Left hindlimb (tissue), 1 donor: Measurements from ENCODE around the gene KCNS1.
A peak's percentile ranks its signal among the peaks of the same experiment; 100 is the strongest.
"Not testable (repeated sequence)": the region's sequence is repeated elsewhere in the genome, so short reads cannot be mapped to it uniquely, and the experiment has no call there.

Experiments
- DNase-seq: peaks from one replicate; pipeline ENCODE4 v3.0.0-alpha.2; 2018

The KCNS1 gene

DNA sequence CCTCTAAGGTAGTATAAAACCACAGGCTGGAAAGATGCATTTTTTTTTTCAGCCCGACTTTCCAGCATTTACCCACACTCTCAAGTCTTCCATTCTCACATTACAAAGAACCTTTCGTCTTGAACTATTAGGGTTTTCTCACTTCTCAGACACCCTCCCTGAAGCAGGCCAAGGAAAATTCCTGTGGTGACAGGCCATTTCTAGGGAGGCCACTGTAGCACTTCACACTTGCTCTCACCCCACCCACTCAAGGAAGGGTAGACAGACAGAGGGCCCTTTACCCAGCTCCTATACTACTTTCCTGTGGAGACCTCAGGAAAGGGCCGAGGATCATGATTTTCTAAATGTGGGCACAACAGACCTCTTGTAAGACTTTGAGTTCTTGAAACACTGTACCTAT is 27.7 kb downstream of the KCNS1 start:
- DNase-seq, result peak; percentile 63

DNA sequence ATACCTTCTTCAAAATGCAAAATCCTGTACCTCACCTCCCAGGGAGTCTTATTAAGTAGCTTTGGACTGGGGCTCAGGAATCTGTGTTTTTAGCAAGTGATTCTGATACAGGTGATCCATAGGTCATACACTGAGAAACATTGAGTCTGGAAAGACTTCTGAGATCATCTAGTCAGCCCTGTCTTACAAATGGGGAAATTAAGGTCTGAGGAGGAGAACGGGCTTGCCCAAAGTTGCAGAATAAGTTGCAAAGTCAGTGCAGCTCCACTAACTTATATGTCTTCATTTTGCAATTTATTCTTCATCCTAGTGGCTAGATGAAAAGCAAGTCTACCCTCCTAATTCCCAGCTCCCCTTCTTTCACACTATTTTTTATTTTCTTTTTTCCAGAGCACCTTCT is 28.9 kb downstream of the KCNS1 start:
- no peak for DNase-seq

DNA sequence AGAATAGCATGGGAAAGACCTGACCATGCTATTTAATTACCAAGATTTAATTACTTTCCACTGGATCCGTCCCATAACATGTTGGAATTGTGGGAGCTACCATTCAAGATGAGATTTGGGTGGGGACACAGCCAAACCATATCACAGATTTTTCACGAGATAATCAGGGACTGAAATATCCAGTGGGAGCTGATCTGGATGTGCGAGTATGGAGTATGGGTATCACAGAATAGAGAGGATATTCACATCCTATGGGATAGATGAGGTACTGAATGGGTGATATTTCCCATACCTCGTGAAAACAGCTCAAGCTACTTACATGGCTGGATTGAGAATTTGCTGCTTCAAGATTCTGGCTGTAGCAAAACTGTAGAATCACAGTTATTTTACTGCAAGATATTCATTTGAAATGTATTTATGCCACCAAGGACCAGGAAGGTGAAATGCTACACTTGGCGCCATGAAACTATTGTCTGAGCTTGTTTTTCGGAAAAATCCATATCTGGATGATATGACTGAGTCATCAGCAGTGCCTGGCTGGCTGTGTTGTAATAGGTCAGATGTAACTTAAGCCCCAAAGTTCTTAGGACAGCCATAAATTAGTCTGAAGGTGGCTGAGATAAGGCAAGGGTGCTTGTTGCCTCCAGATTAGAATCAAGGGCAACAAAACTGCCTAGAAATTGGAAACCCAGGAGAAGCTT is 29.8 kb downstream of the KCNS1 start:
- no peak for DNase-seq

DNA sequence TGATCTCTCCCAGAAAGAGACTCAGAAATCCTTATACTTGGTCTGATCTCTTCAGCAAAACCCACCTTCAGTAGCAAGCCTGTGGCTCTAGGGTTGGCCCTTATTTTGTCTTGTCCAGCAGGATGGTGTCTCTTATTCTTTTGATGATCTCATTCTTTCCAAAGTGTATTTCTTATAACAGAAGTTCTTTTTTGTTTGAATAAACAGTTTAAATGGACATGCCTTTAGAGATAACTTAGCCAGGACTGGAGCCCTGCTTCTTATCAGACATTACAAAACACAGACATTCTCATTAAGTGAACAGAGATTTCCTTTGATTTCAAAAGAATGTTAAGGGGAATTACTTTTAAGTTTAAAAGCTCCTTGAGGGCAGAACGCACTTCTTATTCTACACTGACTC is 31.7 kb downstream of the KCNS1 start:
- no peak for DNase-seq

DNA sequence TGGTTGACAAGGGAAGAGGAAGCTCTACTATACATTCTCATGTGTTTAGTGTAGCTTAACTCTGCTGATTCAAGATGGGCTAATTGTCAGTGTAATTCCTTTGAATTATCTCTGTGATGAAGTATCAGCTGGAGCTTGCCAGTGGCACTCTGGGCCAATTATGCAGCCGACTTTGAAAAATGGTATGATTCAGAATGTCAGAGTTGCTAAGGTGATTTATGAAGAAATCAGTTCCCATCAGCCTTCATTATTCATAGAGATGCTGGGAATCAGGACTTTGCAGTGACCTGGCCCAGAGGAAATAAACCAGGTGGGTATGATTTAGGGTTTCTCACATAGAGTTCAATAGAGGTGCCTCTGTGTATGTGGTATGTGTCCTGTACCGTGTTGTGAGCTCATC is 33.4 kb downstream of the KCNS1 start:
- DNase-seq, result no peak

DNA sequence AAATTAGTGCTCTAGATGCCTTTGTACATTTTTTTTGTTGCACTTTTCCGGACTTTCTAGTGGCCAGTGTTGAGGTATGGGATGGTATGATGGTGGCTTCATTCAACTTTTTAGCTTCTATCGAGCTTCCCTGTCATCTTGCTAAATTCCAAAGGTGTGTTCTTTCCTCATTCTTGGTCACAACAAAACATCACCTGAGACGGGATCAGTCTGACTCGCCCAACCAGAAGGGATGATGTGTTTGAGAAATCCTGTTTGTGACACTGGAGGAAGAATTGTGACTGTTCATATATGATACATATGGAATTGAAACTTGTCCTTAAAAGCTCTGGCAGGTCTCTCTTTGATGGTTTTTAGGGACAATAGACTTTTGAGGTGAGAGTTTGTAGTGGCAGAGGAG is 33.8 kb downstream of the KCNS1 start:
- no peak for DNase-seq

DNA sequence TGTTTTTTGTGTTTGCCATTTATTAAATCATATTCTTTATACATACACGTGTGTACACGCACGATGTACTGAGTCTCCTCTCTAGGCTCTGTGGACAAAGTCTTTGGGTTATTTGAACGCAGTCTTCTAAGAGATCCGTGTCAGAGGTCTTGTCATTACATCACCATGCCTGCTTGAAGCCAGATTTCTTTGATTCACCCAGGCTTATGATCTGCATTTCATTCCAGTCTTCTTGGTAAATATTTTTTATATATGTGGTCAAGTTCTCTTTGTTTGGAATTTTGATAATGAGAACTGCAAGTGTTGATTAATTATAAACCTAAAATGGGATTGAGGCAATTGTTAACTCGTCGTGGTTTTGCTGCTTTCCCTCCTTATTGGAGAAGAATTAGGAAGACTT is 34.6 kb downstream of the KCNS1 start:
- DNase-seq, result no peak

DNA sequence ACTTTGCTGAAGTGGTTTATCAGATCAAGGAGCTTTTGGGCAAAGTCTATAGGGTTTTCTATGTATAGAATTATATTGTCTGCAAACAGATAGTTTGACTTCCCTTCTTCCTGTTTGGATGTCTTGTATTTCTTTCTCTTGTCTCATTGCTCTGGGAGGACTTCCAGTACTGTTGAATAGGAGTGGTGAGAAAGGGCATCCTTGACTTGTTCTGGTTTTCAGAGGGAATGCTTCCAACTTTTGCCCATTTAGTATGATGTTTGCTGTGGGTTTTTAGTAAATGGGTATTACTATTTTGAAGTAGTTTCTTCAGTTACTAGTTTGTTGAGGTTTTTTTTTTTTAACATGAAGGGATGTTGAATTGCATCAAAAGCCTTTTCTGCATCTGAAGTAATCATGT is 36.1 kb downstream of the KCNS1 start:
- no peak for DNase-seq

DNA sequence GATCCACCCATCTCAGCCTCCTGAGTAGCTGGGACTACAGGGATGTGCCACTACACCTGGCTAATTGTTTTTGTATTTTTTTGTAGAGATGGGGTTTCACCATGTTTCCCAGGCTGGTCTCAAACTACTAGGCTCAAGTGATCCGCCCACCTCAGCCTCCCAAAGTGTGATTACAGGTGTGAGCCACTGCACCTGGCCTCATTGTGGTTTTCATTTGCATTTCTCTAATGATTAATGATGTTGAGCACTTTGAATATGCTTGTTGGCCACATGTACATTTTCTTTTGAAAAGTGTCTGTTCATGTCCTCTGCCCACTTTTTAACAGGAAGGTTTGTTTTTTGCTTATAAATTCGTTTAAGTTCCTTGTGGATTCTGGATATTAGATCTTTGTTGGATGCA is 37.8 kb downstream of the KCNS1 start:
- not testable (repeated sequence) for DNase-seq

DNA sequence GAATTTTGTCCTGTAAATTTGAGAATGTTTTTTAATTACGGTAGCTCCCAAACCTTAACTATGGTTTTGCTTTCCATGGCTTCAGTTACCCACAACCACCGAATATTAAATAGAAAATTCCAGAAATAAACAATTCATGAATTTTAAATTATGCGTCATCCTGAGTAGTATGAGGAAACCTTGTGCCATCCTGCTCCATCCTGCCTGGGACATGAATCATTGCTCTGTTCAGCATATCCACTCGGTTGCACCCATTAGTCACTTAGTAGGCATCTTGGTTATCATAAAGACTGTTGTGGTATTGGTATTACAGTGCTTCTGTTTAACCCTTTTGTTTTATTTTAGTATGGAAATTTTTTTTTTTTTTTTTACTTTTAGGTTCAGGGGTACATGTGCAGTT is 39.7 kb downstream of the KCNS1 start:
- DNase-seq, result no peak

DNA sequence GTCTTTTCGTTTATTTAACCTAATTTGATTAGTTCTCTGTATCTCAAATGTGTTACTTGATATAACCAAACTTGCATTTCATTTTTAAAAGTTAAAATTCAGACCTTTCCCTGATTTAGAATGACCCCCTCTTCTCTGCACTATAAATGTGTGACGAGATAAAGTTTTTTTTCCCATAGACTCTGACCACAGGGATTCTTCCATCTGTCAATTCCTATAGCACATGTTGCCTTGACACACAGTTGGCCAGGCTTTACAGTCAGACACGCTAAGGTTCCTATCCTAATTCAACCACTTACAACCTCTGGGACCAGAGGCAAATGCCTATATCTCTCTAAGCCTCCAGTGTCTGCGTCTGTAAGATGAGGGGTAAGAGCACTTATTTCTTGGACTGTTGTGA is 40.6 kb downstream of the KCNS1 start:
- DNase-seq, result no peak

DNA sequence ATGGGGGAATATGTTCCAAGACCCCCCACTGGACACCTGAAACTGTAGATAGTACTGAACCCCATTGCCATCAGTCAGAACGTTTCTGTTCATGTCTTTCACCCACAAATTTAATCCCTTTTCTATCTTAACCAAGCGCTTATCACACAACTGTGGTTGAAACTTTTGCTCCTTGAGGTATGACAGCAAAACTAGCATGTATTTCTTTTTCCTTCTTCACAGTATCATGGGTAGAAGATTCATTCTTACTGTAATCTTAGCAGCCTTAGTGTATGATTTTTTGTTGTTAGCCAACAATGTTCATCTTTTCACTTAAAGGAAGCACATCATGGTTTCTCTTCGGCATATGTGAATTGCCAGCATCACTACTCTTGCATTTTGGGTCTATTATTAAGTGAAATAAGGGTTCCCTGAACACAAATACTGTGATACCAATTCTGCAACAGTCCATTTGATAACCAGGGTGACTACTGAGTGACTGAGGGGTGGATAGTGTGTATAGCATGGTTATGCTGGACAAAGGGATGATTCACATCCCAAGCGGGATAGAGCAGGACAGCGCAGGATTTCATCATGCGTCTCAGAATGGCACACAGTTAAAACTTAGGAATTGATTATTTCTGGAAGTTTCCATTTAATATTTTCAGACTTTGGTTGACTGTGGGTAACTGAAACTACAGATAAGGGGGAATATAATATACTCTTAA is 41.8 kb downstream of the KCNS1 start:
- DNase-seq, result no peak

DNA sequence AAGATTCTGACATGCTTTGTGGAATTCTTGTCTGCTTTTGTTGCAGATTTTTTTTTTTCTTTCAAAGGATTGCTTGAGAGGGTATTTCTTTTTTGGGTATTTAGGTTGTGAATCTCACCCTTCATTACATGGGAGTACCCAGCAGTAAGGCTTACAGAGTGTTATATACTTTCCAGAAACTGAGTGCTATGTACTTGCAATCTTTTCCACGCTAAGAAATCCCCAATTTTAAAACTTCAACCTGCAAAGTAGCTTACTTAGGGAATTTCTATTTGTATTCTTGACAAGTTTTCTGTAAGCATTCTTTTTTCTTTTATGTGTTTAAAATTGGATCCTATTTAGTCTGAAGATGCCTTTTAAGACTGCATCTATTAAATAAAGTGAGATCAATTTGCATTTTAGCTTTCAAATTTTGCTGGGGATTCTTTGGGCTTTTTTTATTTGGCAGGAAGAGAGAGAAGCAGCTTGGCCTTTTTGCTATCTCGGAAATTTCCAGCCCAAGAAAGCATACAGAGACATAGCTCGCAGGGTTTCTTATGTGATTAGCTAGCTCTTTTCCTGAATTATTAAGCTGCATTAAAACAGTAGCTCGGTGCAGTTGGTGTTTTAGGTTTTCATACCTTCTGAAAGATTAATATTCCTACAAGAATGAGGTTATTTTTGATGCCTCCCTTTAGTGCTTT is 42.6 kb downstream of the KCNS1 start:
- no peak for DNase-seq

DNA sequence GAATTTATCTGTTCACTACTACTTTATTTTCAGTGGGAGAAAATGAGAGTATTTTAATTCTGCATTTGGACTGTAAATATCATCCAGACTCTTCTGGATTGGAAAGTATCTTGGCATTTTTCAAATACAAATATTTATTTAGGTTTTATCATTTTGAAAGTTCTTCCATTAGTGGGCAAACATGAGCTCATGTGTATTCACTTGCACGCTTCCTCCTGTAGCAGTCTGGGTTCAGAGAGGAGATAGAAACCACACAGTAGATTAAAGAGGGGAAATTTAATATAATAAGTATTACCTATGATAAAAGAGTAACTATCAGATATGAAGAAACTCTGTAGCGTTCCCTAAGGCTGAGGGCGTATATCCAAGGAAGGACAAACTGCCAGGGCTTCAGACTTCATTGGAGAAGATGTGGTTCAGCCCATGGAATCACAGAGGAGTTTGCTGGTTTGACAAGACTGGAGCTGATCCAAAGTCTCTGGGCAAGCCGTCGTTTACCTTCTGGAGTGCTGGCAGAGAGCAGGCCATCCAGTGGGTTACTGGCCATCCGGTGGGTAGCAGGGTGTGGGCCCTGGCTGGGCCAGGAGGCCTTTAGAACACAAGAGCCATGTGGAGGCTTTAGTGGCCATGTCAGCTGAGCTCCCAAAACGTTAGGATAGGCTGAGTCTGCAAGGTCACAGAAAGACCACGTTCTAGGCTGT is 44.3 kb downstream of the KCNS1 start:
- peak; percentile 52 for DNase-seq

DNA sequence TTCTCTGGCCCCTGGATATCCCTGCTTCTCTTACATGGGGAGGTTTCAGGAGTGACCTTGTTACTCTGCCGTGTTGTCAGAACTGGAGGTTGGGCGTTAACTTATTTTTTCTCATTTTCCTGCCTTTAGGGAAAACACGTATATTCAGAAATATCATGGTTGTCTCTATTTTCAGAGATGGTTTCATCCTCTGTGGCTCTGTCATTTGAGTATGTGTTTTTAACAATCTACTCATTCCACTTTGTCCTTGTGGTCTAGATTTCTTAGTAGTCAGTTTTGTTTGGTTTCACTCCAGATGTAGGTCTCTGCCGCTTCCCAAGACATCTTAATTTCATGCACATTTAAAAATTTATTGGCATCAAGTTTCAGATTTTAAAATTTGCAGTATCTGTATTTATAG is 45.9 kb downstream of the KCNS1 start:
- no peak for DNase-seq

DNA sequence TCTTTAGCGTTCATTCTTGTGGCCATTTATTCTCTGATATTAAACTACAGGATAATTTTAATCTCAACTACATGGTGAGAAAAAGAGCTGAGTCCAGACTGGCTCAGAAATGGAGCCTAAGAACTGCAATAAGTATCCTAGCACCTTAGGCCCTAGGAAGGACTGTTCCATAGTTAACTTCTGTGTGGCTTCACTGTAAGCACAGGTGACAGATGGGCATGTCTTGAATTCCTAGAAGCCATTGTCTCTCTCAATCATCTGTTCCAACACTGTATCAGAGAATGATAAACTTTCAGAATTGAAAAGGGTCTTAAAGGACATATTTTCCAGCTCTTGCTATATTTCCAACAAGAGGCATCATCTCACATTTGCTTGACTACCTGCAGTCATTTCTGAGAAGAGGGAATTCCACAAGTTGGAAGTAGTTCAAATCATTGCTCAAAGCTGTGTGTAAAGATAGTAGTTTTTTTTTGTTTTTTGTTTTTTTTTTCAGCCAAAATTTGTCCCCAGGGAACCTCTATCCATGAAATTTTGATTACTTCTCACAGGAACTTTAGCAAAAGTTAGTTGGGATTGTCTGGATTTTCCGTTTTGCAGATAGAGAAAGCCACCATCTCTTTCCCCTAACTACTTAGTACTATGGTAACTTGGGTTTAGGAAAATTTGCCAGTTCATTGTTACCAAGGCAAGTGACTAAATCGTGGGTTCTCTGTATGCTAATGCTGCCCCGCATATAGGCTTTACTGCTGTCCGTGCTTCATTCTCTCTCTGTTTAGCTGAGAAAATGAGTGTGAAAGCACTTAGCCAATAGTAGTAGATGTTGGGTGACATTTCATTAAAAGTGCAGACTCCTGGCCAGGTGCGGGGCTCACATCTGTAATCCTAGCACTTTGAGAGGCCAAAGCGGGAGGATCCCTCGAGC is 47.2 kb downstream of the KCNS1 start:
- no peak for DNase-seq

DNA sequence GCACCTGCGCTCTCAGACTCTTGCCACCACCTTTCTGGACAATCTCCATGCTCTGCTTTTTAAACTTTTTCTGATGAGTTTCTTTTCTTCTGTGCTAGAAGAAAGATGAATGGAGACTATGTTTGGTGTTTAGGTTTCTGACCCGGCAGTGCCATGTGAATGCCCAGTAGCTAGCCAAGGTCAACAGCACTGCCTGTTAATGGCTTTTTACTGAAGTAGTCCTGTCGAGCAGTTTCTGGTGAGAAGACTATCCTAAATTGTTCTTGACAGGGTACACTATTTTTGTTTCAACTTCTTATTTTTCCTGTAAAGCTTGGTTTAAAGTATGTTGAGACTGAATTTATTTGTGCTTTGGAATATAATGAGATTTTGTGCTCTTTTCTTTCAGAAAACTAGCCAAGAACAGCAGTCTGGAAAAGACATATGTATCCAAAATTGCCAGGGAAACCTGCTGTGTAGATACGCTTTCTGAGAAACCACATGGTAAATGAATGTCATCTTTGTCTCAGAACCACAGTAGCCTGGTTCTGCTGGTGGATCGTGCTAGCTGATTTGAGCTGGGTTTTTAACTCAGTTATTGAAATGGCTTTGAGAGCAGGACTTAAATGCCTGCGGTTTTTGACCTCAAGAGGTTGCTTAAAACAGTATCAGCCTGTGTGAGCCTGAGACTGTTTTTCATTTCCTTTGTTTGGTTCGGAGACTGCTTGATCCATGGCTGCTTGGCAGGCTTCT is 48.1 kb downstream of the KCNS1 start:
- DNase-seq, result peak; percentile 64

DNA sequence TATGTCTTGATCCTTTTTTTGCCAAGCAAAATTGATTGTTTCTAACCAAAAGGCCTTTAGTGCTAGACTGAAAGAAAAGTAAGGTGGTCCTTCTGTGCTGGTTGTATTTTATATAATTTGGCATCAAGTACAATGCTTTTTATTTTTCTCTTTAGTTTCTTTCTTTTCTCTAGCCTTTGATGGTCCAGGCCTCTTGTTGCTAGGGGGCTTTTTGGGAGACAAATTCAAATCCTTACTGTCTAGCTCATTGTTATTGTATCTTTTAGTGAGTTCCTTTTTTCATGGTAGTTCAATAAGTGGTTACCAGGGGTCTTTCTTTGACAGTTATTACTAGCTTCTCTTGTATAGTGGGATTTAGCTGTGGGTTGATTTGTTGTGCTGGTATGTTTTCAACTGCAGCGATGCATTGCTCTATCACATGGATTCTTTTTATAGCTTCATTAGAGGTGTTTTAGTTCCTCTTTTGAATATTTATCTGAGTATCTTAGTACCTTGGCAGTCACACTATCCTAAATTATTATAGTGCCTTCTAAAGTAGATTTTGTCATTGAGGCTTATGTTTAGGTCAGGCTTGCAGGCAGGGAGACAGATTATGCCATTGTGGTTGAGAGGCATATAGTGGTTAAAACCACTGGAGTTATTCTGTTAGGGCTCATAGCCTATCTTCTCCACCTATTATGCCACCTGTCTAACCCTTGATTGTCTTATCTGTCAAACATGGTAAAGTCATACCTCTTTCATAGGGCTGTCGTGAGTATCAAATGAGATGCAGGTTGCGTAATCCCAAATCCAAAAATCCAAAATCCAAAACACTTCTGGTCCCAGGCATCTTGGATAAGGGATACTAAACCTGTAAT is 49.5 kb downstream of the KCNS1 start:
- DNase-seq, result no peak

DNA sequence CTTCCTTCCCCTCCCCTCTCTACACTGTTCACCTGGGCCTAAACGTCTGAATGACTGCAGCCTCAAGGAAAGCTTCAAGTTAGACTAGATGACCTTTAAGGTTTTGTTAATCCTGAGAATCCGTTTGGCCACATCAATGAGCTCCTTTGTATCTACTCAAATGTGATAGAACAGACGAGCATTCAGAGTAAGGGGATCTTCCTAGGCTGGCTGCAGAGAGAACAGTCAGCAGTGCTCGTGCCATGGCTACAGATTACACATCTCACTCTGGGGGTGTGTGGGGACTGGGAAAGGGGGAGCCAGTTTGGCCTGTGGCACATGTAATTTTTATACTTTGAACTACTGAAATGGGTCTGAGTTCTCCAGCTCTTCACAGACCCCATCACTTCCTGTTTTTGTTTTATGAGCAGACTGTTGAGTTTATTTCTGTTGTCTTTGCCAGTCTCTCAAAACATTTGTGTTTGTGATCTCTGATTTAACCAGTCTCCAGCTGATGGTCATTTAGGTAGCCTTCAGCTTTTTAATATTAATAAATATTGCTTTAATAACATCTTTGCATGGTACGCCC is 50.9 kb downstream of the KCNS1 start:
- no peak for DNase-seq

DNA sequence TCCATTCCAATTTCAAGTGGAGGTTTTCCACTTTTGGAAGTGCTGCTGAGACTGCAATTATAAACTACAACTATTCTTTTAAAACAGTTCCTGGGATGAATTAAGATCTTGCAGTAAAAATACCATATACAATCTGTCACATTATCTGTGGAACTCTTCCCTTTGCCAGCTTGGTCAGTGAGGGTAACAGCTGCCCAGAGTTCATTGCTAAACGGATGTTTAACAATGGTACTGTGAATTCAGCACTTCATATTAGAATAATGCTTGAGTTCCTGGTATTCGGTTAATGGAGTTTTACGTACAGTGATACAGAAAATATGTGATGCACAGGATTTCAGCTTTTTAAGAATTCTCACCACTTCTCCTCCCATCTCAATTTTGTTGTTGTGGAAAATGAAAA is 51.5 kb downstream of the KCNS1 start:
- no peak for DNase-seq
